K562 (cell line): ENCODE data around the gene INSR. TPM values are rescaled to one million over a fixed set of nuclear protein-coding genes. Genes with fewer than 3 reads are reported as not detected.

Source experiments
- ATAC-seq: fragments of 200-7000 bp; cut with Tn5 transposase; 3 replicates; pipeline ENCODE4 v1.9.1; 2020; ENCODE audit warnings: moderate library complexity
- BruUV-seq: library from RNA; stranded (reverse); fragments of 400-500 nt; replicated peaks from 2 replicates; lab custom pipeline; 2021; lab: Mats Ljungman, UMichigan
- CTCF ChIA-PET: fragments of 300-600 bp; formaldehyde crosslinking; extraction: SDS; loops from one replicate; lab custom pipeline; 2021; ENCODE audit warnings: low intra/inter-chr PET ratio; lab: Yijun Ruan, JAX
- POLR2A ChIA-PET: fragments of 300-600, 350-650 bp; sonication (Branson Sonifier 250); formaldehyde crosslinking; extraction: SDS; loops from one replicate; lab custom pipeline; 2021; ENCODE audit warnings: antibody characterized with exemption, inconsistent platforms; lab: Yijun Ruan, JAX
- DNase-seq, 4 experiments: peaks; one replicate each; pipeline versions ENCODE4 v3.0.0 to v3.0.0-alpha.2; 2011 to 2018; ENCODE audit warnings: low spot score in 3 of 4, mixed read lengths in 3 of 4; ENCODE audit errors: extremely low read depth in 1 of 4
- FAIRE-seq: peaks from 2 replicates; lab custom pipeline; 2011; peaks lifted over from hg19 to GRCh38; lab: Jason Lieb, UNC
- H2AFZ ChIP-seq: 2 replicates; pipeline ENCODE4 v1.6.0; 2011; ENCODE audit warnings: low read depth, low read length, control low read depth, inconsistent platforms
- H3K27ac ChIP-seq: fragments of 200-600 bp; 3 replicates; pipeline ENCODE4 v1.8.0; 2011; ENCODE audit warnings: low read depth, mild to moderate bottlenecking, control low read depth, inconsistent platforms, low read length, moderate library complexity, mixed read lengths; ENCODE audit errors: extremely low read depth
- H3K27me3 ChIP-seq, 2 experiments: fragments of 300-600 bp in 1 of 2; 2 replicates in 1 of 2; 3 replicates in 1 of 2; pipeline versions ENCODE4 v1.6.0 to v1.8.0; 2011; ENCODE audit warnings: inconsistent platforms in 2 of 2, low read length in 2 of 2, mild to moderate bottlenecking in 1 of 2, mixed read lengths in 1 of 2, moderate library complexity in 1 of 2; ENCODE audit not compliant: control insufficient read depth in 2 of 2, insufficient read depth in 2 of 2
- H3K36me3 ChIP-seq: fragments of 300-600 bp; 3 replicates; pipeline ENCODE4 v1.8.0; 2011; ENCODE audit warnings: mild to moderate bottlenecking, low read length, inconsistent platforms; ENCODE audit not compliant: control insufficient read depth, insufficient read depth
- H3K4me1 ChIP-seq, 2 experiments: fragments of 200-600 bp in 1 of 2; replicated peaks in 1 of 2; 2 replicates in 1 of 2; 3 replicates in 1 of 2; pipeline versions ENCODE4 v1.5.1 to v1.8.0; 2011; ENCODE audit warnings: inconsistent platforms in 2 of 2, low read length in 2 of 2, mild to moderate bottlenecking in 1 of 2, mixed read lengths in 1 of 2, moderate library complexity in 1 of 2; ENCODE audit not compliant: control insufficient read depth in 2 of 2, insufficient read depth in 2 of 2
- H3K4me2 ChIP-seq: 2 replicates; pipeline ENCODE4 v1.6.1; 2011; ENCODE audit warnings: low read length, control low read depth, inconsistent platforms, mixed read lengths; ENCODE audit not compliant: insufficient read depth
- H3K4me3 ChIP-seq: fragments of 200-600 bp; sonication (generic), shearing (Covaris generic); 2 replicates; pipeline ENCODE4 v1.5.1; 2016; ENCODE audit warnings: control low read depth, inconsistent platforms
- H3K79me2 ChIP-seq: fragments of 200-600 bp; 3 replicates; pipeline ENCODE4 v1.8.0; 2011; ENCODE audit warnings: low read length, inconsistent platforms; ENCODE audit not compliant: control insufficient read depth, insufficient read depth
- H3K9ac ChIP-seq, 2 experiments: 2 replicates each; pipeline versions ENCODE4 v1.6.0 to v1.6.1; 2011; ENCODE audit warnings: low read depth in 2 of 2, low read length in 2 of 2, control low read depth in 1 of 2, inconsistent platforms in 1 of 2, mild to moderate bottlenecking in 1 of 2, mixed read lengths in 1 of 2; ENCODE audit not compliant: insufficient read depth in 1 of 2
- H3K9me1 ChIP-seq: one replicate; pipeline ENCODE4 v1.6.0; 2011; ENCODE audit warnings: inconsistent platforms, mild to moderate bottlenecking, low read length, moderate library complexity; ENCODE audit not compliant: control insufficient read depth, insufficient read depth
- H3K9me3 ChIP-seq: replicated peaks from 2 replicates; pipeline ENCODE4 v1.5.1; 2011; ENCODE audit warnings: low read depth, low read length, inconsistent platforms; ENCODE audit not compliant: control insufficient read depth, insufficient read depth
- H4K20me1 ChIP-seq: replicated peaks from 2 replicates; pipeline ENCODE4 v1.6.1; 2011; ENCODE audit warnings: low read length, inconsistent platforms, mixed read lengths; ENCODE audit not compliant: control insufficient read depth, insufficient read depth
- CCAR2 ChIP-seq: fragments of 200-400 bp; formaldehyde crosslinking; IDR thresholded peaks from 2 replicates; pipeline ENCODE4 v1.6.1; 2017; ENCODE audit warnings: mild to moderate bottlenecking, low read depth, low read length
- CGGBP1 ChIP-seq: fragments of 250-450 bp; sonication (Bioruptor Pico); IDR thresholded peaks from 2 replicates; pipeline ENCODE4 v1.9.0; 2021; ENCODE audit warnings: mild to moderate bottlenecking
- CREB1 ChIP-seq, 2 experiments: sonication (generic) in 1 of 2; formaldehyde crosslinking in 1 of 2; IDR thresholded peaks; 2 replicates each; pipeline versions ENCODE4 v1.6.1 to v1.8.0; 2012 to 2022; ENCODE audit warnings: inconsistent platforms in 1 of 2, mild to moderate bottlenecking in 1 of 2, missing genetic modification reagents in 1 of 2, moderate library complexity in 1 of 2
- MCM2 ChIP-seq: fragments of 450-650 bp; IDR thresholded peaks from 2 replicates; pipeline ENCODE4 v1.6.1; 2017; ENCODE audit warnings: low read depth, mild to moderate bottlenecking
- MIER1 ChIP-seq: fragments of 450-650 bp; IDR thresholded peaks from 2 replicates; pipeline ENCODE4 v1.6.1; 2016; ENCODE audit warnings: antibody characterized with exemption, mild to moderate bottlenecking, low read depth
- PRPF4 ChIP-seq: fragments of 200-400 bp; formaldehyde crosslinking; IDR thresholded peaks from one replicate; pipeline ENCODE4 v1.6.1; 2017; ENCODE audit warnings: low read length, low read depth, mild to moderate bottlenecking; ENCODE audit not compliant: insufficient read depth, poor library complexity, severe bottlenecking
- SMARCE1 ChIP-seq: fragments of 450-650 bp; IDR thresholded peaks from 2 replicates; pipeline ENCODE4 v1.7.1; 2016; ENCODE audit warnings: mild to moderate bottlenecking
- TARDBP ChIP-seq: fragments of 450-650 bp; IDR thresholded peaks from 2 replicates; pipeline ENCODE4 v1.6.1; 2016
- THAP7 ChIP-seq: fragments of 250-450 bp; sonication (Bioruptor Pico); IDR thresholded peaks from 2 replicates; pipeline ENCODE4 v1.5.0; 2021
- ZBTB43 ChIP-seq: sonication (generic); formaldehyde crosslinking; IDR thresholded peaks from 2 replicates; pipeline ENCODE4 v1.8.0; 2023; ENCODE audit warnings: mild to moderate bottlenecking, missing genetic modification reagents
- ZNF384 ChIP-seq: IDR thresholded peaks from 2 replicates; pipeline ENCODE4 v1.6.1; 2012; ENCODE audit warnings: low read depth, low read length, improper control_type of control experiment
- ZNF707 ChIP-seq: fragments of 250-450 bp; sonication (Bioruptor Pico); conservative IDR thresholded peaks from 2 replicates; pipeline ENCODE4 v1.8.0; 2022; ENCODE audit warnings: inconsistent platforms, mild to moderate bottlenecking, moderate library complexity
- ZNF740 ChIP-seq, 3 experiments: fragments of 200-800 bp in 1 of 3; sonication (Bioruptor generic) in 1 of 3; sonication (generic) in 1 of 3; formaldehyde crosslinking in 1 of 3; IDR thresholded peaks; 2 replicates each; pipeline versions ENCODE4 v1.6.1 to v1.8.0; 2016 to 2022; ENCODE audit warnings: mild to moderate bottlenecking in 2 of 3, missing compliant biosample characterization in 2 of 3, missing genetic modification characterization in 2 of 3, missing genetic modification reagents in 1 of 3
- ZNF830 ChIP-seq: fragments of 250-450 bp; sonication (Bioruptor Pico); IDR thresholded peaks from 2 replicates; pipeline ENCODE4 v1.5.0; 2021; ENCODE audit warnings: mild to moderate bottlenecking
- WGBS: fragments of 100-300 bp; shearing (Covaris generic); methylation state at CpG from one replicate; pipeline ENCODE4 v1.1.6; 2016; ENCODE audit warnings: low coverage, mixed read lengths; ENCODE audit not compliant: insufficient coverage; ENCODE audit errors: missing lambda C conversion rate; 5-methylcytosine and 5-hydroxymethylcytosine counted together
- in situ Hi-C: fragments of 300-500 bp; cut with MboI; formaldehyde crosslinking; loops from 4 replicates; pipeline ENCODE4 v1.15.0; 2018; ENCODE audit warnings: inconsistent platforms, mixed read lengths
- intact Hi-C: fragments of 100-400 bp; cut with micrococcal nuclease; formaldehyde crosslinking; loops from 2 replicates; pipeline ENCODE4 v1.14.2; 2022
- polyA plus RNA-seq, 8 experiments: library from polyadenylated mRNA; depleted of rRNA in 4 of 8; stranded (reverse) in 5 of 8; unstranded in 3 of 8; fragments of >200 nt; fragmentation: Nextera tagmentation in 2 of 8; fragmentation: Illumina TruSeq in 1 of 8; extraction: Ambion mirVana in 2 of 8; extraction: Trizol in 1 of 8; gene quantifications; 2 replicates each; pipeline versions ENCODE4 v1.2.1 to v1.2.3, GENCODE V29; 2011 to 2014; ENCODE audit warnings: inconsistent platforms in 1 of 8, missing spikeins in 1 of 8
- total RNA-seq, 7 experiments: library from RNA; depleted of rRNA in 6 of 7; stranded (reverse); fragments of >200 nt in 6 of 7; fragmentation: Illumina TruSeq in 2 of 7; extraction: Trizol in 2 of 7; gene quantifications; 2 replicates each; pipeline versions ENCODE4 v1.2.1 to v1.2.3, GENCODE V29; 2011 to 2021; ENCODE audit warnings: low replicate concordance in 1 of 7

The INSR gene
- total and polyA plus RNA-seq, 9 of the 15 experiments (the other 6 are each of a cell fraction or from before 2014, with no cell fraction given) = 0.04 to 0.88 (median 0.41) TPM

GRCh38 chr19:7132054-7132453 is 162.2 kb downstream of the INSR start:
- WGBS = 9% methylated on average over 13 of the region's 16 CpGs
- H3K27ac ChIP-seq = no peak overlapping the region
- TF ChIP-seq ZNF830 (no peak), MCM2 (no peak), THAP7 (CRISPR knock-in tag) (no peak), MIER1 (no peak), ZNF740 (CRISPR knock-in tag; IDR thresholded peaks at IDR 0.05) (no peak), ZNF740 (tag; IDR thresholded peaks at IDR 0.05) (no peak), CCAR2 (no peak), CGGBP1 (CRISPR knock-in tag) (no peak), CREB1 (IDR thresholded peaks at IDR 0.05) (no peak), CREB1 (CRISPR knock-in tag; IDR thresholded peaks at IDR 0.05) (no peak), SMARCE1 (no peak), PRPF4 (no peak), ZNF707 (CRISPR knock-in tag) (no peak), ZBTB43 (CRISPR knock-in tag) (no peak), TARDBP (no peak), ZNF384 (no peak)
- TF ChIP-seq, all 486 proteins: peak for 0
- Histone ChIP-seq H3K9me3 (no peaks in the 10 kb centered on the region), H3K36me3 (no peaks in the 10 kb centered on the region), H3K4me1 (no peaks in the 10 kb centered on the region), H3K4me3 (no peak overlapping the region), H3K4me2 (no peak overlapping the region), H3K9ac (peak overlapping the region in 1 of 2 experiments; percentile 58; a peak in 2 of 4 replicates), H2AFZ (no peak overlapping the region), H3K9me1 (no peaks in the 10 kb centered on the region), H3K79me2 (no peaks in the 10 kb centered on the region), H3K27me3 (peaks cover 3 to 7% of the 10 kb centered on the region in 2 experiments; a peak in 2 of 5 replicates), H4K20me1 (no peaks in the 10 kb centered on the region; the same call in 1 of the 2 replicates)
- in situ Hi-C loops (no loop called here), intact Hi-C loops (no loop called here)
- no peak for ATAC-seq
- DNase-seq = no peak
- CTCF ChIA-PET = no interaction called here
- FAIRE-seq = no peak
- POLR2A ChIA-PET = no interaction called here
- no TSS peak for BruUV-seq
